ENCODE measurements around the gene ZNF536.
A peak's percentile ranks its signal among the peaks of the same experiment; 100 is the strongest.

The ZNF536 gene

GRCh38 chr19:30579419-30579818 lies 207.2 kb downstream of the ZNF536 start:
- FAIRE-seq, result no peak

DNA sequence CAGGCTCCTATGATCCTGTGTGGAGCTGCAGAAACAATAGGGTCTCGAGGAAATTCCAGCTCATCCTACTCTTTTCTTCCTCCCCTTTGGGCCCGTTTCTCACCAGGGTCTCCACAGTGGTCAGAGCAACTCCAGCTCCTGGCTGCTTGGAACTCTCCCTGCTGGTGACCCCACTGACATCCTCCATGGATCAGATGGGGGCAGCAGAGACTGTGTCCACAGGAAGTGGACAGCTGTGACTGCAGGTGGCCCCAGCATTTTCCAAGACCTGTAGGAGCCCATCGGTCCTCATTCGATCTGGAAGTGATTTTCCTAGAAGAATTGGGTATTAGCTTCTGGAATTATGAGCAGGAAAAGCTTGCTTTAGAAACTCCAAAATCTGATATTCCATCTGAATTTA lies 208.5 kb downstream of the ZNF536 start:
- no peak for FAIRE-seq

GRCh38 chr19:30584090-30584489 lies 211.9 kb downstream of the ZNF536 start:
- no peak for FAIRE-seq

DNA sequence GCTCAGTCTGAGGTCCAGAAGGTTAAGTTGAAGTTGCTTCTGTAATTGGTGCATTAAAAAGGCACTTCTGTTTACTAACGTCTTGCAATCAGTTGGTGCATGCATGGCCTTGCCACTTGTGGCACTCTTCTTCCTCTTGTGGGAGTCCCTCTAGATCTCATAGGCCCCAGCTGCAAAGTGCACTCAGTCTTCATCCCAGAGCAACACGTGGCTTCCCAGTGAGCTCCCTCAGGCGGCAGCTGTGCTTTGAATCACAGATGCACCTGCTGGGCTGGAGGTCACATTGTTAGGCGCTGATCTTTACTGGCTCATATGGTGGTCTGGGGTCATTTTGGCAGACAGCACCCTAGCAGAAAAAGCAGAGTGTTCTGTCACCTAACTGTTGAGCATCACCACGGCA lies 215.7 kb downstream of the ZNF536 start:
- FAIRE-seq, result no peak

- no peak for FAIRE-seq
Measured at GRCh38 chr19:30590596-30591229, 218.5 kb downstream of the ZNF536 start.

GRCh38 chr19:30593356-30593755 lies 221.2 kb downstream of the ZNF536 start:
- FAIRE-seq, result no peak

DNA sequence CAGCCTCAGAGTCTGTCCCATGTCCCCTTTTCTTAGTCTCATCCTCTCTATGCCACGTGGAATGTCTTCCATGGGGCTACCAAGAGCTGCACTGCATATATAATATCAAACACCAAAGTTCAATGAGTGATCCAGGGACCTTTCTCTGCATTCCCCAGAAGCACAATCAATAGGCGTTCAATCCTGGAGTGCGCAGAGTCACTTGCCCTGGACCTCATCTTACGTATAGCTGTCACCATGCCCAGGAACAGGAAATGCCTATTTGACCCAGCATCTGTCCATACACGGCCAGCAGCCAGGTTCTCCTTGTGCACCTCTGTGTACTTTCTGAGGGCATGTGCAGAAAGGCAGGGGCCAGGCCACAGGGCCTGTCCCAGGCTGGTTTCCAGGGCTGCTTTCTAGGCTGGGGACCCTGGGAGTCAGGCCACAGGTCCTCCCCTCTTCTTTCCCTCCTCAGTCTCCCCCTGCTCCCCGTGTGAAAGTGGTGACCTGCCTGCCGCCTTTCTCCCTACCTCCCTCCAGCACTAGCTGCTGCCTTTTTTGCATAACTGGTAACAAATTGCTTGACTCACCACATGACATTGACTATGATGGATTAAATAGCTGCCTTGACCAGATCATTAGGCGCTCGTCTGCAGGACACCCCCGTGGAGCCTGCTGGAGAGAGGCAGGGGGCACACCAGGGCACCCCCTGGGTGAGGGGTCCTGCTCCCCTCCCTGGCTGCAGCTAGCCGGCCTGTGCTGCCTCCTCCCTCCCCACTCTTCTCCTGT lies 222.0 kb downstream of the ZNF536 start:
- no peak for FAIRE-seq

DNA sequence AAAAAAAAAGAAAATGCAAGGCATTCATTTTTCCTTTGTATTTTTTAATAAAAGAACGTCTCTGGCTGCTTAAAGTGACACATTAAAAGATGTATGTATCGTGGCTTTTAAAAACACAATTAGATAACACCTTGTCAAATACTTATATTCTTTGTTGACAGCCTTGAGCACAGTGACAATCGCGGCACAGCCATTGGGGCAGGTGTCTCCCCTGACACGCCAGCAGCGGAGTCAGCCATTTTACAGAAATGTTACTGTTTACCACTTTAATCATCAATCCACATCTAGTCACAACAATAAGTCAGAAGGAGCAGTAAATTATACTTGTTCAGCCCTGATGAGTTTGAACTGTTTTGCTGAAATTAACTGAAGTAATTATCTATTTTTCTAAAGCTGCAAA lies 224.1 kb downstream of the ZNF536 start:
- no peak for FAIRE-seq

GRCh38 chr19:30596813-30597399 lies 224.7 kb downstream of the ZNF536 start:
- no peak for FAIRE-seq

DNA sequence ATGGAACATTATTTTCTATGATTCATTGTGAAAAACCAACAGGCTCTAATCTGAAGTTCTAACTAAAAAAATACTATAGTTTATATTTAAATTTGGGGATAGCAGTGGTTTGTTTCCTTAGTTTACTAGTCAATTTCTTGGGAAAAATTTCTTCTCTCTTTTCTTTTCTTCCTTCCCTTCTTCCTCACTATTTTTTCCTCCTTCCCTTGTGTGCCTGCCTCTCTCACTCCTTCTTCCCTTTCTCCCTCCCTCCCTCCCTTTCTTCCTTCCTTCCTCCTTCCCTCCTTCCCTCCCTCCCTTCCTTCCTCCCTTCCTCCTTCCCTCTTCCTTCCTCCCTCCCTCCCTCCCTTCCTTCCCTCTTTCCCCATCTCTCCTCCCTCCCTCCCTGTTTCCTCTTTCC lies 226.5 kb downstream of the ZNF536 start:
- FAIRE-seq, result no peak

DNA sequence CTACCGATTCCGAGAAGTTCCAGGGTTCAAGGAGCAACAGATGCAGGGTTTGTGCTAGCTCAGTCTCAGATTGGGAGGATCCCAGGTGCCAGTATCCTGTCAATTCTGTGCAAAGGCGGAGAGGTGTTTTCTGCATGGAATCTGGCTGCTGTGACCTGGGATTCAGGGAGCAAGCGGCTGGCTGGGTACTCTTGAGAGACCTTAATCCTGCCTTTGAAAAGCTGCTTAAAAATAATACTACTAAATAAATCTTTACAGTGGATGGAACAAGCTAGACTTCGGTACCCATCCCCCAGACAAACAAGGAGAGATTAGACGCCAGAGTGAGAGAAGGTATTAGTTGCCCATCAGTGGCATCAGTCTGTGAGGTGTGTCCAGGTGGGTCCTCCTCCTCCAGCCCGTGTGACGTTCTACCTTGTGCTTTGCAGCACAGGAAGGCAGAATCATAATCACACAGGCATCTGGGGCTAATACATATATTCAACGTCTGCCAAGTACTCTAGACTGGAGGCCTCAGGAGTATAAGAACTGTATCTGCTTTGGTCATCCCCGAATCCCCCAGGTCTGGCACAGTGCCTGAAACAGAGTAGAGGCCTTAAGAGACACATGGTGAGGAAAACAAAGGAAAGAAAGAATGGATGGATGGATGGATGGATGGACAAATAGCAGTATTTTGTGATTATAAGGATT lies 230.6 kb downstream of the ZNF536 start:
- no peak for FAIRE-seq

DNA sequence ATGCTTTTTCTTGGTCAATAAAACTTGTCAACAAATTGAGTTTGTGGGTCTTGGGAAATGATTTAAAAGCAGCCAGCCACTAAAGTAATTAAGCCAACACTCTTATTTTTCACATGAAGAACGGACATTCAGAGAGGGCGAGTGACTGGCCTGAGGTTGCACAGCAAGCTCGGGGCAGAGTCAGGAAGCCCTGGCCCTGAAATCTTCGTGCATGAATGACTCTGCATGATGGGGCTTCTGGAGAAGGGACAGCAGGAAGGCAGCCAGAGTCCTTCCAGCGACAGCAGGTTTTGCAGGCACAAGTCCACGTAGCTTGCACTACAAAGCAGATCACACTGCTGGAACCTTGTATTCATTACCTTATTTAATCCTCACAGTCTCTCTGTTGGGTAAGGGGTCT lies 232.5 kb downstream of the ZNF536 start:
- FAIRE-seq, result no peak

DNA sequence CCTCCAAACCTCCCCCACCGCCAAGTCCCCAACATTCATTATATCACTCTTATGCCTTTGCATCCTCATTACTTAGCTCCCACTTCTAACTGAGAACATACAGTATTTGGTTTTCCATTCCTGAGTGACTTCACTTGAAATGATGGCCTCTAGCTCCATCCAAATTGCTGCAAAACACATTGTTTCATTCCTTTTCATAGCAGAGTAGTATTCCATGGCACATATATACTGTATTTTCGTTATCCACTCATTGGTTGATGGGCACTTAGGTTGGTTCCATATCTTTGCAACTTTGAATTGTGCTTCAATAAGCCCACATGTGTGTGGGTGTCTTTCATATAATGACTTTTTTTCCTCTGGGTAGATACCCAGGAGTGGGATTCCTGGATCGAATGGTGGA lies 233.1 kb downstream of the ZNF536 start:
- FAIRE-seq, result no peak

DNA sequence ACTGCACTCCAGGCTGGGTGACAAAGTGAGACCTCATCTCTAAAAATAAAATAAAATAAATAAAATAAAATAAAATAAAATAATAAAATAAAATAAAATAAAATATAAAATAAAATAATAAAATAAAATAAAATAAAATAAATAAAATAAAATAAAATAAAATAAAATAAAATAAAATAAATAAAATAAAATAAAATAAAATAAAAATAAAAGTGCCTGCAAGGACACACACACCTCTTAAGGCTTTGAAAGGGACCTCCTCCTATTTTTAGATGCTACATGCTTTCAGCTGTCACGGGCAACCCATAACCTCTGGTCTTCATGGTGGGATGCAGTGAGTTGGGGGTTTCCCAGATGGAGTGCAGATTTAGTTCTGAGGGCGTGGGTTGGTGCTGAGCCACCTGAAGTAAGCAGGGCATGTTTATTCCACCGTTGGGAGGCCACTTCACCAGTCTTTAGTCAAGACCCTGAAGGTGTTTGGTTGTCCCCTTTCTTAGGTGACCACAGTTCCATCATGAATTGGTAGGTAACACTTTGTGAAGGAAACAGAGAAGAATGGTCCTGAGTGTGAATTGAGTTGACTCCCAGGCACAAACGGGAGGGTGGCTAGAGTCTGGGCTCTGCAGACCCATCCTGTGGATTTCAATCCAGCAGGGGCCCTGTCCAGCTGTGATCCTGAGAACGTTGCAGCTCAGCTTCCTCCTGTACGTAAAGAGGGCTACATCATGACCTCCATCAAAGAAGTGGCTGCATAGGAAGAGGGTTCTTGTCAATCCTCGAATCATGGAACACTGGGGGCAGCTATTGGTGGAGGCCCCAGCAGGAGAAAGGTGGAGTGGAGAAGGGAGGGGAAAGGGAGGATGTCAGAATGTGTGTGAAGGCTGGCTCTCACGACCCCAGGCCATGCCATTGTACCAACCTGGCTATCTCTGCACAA lies 234.2 kb downstream of the ZNF536 start:
- FAIRE-seq, result peak; percentile 30

All from A204.1 (cell line).